ENCODE results near the gene TGFB2. TPM values are rescaled to one million over a fixed set of nuclear protein-coding genes. Genes with fewer than 3 reads are reported as not detected.

TGFB2 gene
- total RNA-seq (2022; extraction: Qiagen RNA extraction), result 8.7 to 12.3 TPM (median 10.6 TPM) in 5 replicates

DNA sequence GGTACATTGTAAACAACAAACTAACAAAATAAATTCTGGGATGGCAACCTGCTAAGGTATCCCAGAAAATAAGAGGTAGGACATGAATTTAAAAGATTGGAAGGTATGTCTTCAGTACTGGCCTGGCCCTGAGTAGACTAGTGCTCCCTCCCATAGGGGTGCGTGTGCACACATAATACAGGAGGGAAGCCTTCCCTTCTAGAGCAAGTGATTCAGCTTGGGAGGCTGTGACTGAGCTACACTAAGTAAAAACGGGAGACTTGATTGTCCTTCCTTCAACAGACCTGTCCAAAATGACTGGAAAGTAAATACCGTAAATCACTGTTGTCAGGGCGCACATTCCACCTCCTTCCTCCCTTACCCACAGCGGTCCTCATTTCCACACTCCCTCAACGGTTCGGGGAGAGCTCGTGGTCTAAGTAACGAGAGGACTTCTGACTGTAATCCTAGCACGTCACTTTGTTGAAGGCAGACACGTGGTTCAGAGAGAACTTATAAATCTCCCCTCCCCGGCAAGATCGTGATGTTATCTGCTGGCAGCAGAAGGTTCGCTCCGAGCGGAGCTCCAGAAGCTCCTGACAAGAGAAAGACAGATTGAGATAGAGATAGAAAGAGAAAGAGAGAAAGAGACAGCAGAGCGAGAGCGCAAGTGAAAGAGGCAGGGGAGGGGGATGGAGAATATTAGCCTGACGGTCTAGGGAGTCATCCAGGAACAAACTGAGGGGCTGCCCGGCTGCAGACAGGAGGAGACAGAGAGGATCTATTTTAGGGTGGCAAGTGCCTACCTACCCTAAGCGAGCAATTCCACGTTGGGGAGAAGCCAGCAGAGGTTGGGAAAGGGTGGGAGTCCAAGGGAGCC lies at the start of gene TGFB2:
Gene TGFB2, plus strand, starts transcription at position 523 of the 859 bp plus-strand sequence. CDS start 1,366 bp downstream, outside the sequence.

Other genes with a start within 250 kb of the TGFB2 start
- 20.8 to 26.6 TPM (median 24.0 TPM) in 5 replicates for gene RRP15, start 60.0 kb upstream of the TGFB2 start, total RNA-seq (2022; extraction: Qiagen RNA extraction)

All from A549 treated with dexamethasone at 1 μM for 4 hours (cell line).